ENCODE measurements around the gene ADAMTS1. TPM values are rescaled to one million over a fixed set of nuclear protein-coding genes. Genes with fewer than 3 reads are reported as not detected.

The ADAMTS1 gene
- polyA plus RNA-seq, 3 donors, result 0.01 TPM; not detected in 2

DNA sequence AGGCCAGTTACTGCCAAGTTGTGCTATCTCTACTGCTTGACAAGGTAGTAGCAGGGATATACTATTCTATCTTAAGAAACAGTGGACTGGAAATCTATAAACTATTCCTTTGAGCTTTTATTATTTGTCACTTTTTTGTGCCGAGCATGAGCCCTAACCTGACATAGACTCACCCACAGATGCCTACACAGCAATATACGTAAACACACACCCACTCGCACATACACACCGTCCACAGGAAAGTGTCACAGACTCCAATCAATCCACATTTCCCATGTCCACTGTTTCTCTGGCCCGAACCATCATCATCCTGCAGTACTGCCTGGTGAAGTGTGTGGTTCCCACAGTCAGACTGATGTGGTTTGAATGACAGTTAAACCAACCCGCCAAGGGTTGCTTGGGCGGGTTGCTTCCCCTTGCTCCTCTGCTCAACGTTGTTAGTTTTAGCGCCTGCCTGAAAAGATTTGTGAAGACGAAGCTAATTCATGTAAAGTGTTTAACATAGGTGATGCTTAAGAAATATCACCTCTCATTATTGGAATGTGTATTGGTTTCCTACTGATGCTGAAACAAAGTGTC, 47.2 kb downstream of the ADAMTS1 start:
- Histone ChIP-seq H3K4me1 (ENCODE audit: control insufficient read depth in 1 of 2, insufficient read depth in 2 of 2, low read length in 2 of 2) (no peaks in the 10 kb centered on the region), H3K9ac (ENCODE audit: insufficient read depth, low read length, poor library complexity, severe bottlenecking) (no peak overlapping the region), H3K9me3 (replicated peaks in 1 of 2; ENCODE audit: control insufficient read depth in 1 of 2, insufficient read depth in 1 of 2, low read length in 2 of 2) (no peaks in the 10 kb centered on the region), H2AFZ (ENCODE audit: insufficient read depth, low read depth, low read length, poor library complexity, severe bottlenecking) (no peak overlapping the region), H3K79me2 (ENCODE audit: insufficient read depth, low read length) (no peaks in the 10 kb centered on the region), H3K27ac (ENCODE audit: low read depth in 1 of 2, low read length in 2 of 2) (no peak overlapping the region), H3K36me3 (replicated peaks in 1 of 2; ENCODE audit: control insufficient read depth in 1 of 2, insufficient read depth in 2 of 2, low read length in 2 of 2) (no peaks in the 10 kb centered on the region), H4K20me1 (ENCODE audit: insufficient read depth, low read length) (no peaks in the 10 kb centered on the region), H3K27me3 (ENCODE audit: control insufficient read depth in 2 of 2, insufficient read depth in 2 of 2, low read length in 2 of 2) (no peaks in the 10 kb centered on the region), H3K4me2 (replicated peaks; ENCODE audit: extremely low read depth, low read length, poor library complexity, severe bottlenecking) (no peak overlapping the region), H3K4me3 (replicated peaks in 1 of 3; ENCODE audit: low read depth in 2 of 3, low read length in 3 of 3) (no peak overlapping the region)
- H3K4me1 Mint-ChIP-seq, result no peaks in the 10 kb centered on the region
- no peak overlapping the region for H3K4me3 Mint-ChIP-seq
- TF ChIP-seq, protein P1, sequence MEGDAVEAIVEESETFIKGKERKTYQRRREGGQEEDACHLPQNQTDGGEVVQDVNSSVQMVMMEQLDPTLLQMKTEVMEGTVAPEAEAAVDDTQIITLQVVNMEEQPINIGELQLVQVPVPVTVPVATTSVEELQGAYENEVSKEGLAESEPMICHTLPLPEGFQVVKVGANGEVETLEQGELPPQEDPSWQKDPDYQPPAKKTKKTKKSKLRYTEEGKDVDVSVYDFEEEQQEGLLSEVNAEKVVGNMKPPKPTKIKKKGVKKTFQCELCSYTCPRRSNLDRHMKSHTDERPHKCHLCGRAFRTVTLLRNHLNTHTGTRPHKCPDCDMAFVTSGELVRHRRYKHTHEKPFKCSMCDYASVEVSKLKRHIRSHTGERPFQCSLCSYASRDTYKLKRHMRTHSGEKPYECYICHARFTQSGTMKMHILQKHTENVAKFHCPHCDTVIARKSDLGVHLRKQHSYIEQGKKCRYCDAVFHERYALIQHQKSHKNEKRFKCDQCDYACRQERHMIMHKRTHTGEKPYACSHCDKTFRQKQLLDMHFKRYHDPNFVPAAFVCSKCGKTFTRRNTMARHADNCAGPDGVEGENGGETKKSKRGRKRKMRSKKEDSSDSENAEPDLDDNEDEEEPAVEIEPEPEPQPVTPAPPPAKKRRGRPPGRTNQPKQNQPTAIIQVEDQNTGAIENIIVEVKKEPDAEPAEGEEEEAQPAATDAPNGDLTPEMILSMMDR (IDR thresholded peaks at IDR 0.05), result no peak
- H3K27ac Mint-ChIP-seq, result no peak overlapping the region
- no peak for DNase-seq
- intact Hi-C loops (cut with micrococcal nuclease), result no loop called here
- peaks cover 0 to 4% (median 0%) of the 10 kb centered on the region in 7 donors for H3K9me3 Mint-ChIP-seq
- 96% methylated on average over 3 of the region's 10 CpGs for WGBS (ENCODE audit: insufficient coverage)
- no peaks in the 10 kb centered on the region for H3K36me3 Mint-ChIP-seq
- H3K27me3 Mint-ChIP-seq (ENCODE audit: low read depth in 3 of 3), result peaks cover 0 to 1% (median 0%) of the 10 kb centered on the region in 3 donors

DNA sequence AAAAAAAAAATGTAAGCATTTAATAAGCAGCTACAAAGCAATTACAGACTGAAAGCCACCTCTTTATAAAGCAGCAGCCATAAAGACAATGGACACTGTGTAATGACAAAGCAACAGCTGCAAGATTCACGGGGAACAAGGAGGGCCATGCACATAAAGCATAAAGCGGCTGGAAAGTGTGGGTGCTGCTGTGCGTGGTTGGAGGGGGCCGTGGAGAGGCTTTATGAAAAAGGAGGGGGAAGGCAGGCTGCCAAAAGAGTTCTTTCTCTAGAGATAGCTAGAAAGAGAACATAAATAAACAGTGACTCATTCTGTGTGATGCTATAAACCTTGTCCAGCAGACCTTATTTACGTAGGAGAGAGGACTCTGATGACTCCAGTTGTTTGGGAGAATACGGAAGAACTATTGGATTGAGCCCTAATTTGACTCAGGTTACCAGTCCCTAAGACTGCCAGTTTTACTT, 49.3 kb downstream of the ADAMTS1 start:
- Histone ChIP-seq H3K27me3 (ENCODE audit: control insufficient read depth in 2 of 2, insufficient read depth in 2 of 2, low read length in 2 of 2) (no peaks in the 10 kb centered on the region), H3K36me3 (replicated peaks in 1 of 2; ENCODE audit: control insufficient read depth in 1 of 2, insufficient read depth in 2 of 2, low read length in 2 of 2) (no peaks in the 10 kb centered on the region), H3K9ac (ENCODE audit: insufficient read depth, low read length, poor library complexity, severe bottlenecking) (no peak overlapping the region), H2AFZ (ENCODE audit: insufficient read depth, low read depth, low read length, poor library complexity, severe bottlenecking) (no peak overlapping the region), H3K4me2 (replicated peaks; ENCODE audit: extremely low read depth, low read length, poor library complexity, severe bottlenecking) (no peak overlapping the region), H3K9me3 (replicated peaks in 1 of 2; ENCODE audit: control insufficient read depth in 1 of 2, insufficient read depth in 1 of 2, low read length in 2 of 2) (no peaks in the 10 kb centered on the region), H3K79me2 (ENCODE audit: insufficient read depth, low read length) (no peaks in the 10 kb centered on the region), H3K27ac (ENCODE audit: low read depth in 1 of 2, low read length in 2 of 2) (no peak overlapping the region), H4K20me1 (ENCODE audit: insufficient read depth, low read length) (no peaks in the 10 kb centered on the region), H3K4me3 (replicated peaks in 1 of 3; ENCODE audit: low read depth in 2 of 3, low read length in 3 of 3) (no peak overlapping the region), H3K4me1 (ENCODE audit: control insufficient read depth in 1 of 2, insufficient read depth in 2 of 2, low read length in 2 of 2) (no peaks in the 10 kb centered on the region)
- TF ChIP-seq, protein P1 (IDR thresholded peaks at IDR 0.05), result no peak
- H3K9me3 Mint-ChIP-seq, result peaks cover 0 to 8% (median 3%) of the 10 kb centered on the region in 7 donors
- H3K27me3 Mint-ChIP-seq (ENCODE audit: low read depth in 3 of 3), result peaks cover 0 to 1% (median 0%) of the 10 kb centered on the region in 3 donors
- H3K36me3 Mint-ChIP-seq, result no peaks in the 10 kb centered on the region
- H3K4me1 Mint-ChIP-seq, result no peaks in the 10 kb centered on the region
- intact Hi-C loops (cut with micrococcal nuclease), result no loop called here
- no peak overlapping the region for H3K27ac Mint-ChIP-seq
- 83% methylated on average over 6 of the region's 6 CpGs for WGBS (ENCODE audit: insufficient coverage)
- DNase-seq, result no peak
- H3K4me3 Mint-ChIP-seq, result no peak overlapping the region
